HepG2 (cell line): ENCODE results near the gene HLF. TPM values are rescaled to one million over a fixed set of nuclear protein-coding genes. Genes with fewer than 3 reads are reported as not detected.

ENCODE experiments used
- BCL6 ChIP-seq: IDR thresholded peaks from 2 replicates; pipeline ENCODE4 v1.6.1; 2016; ENCODE audit warnings: missing genetic modification reagents, missing compliant biosample characterization
- CENPT ChIP-seq: sonication (generic); formaldehyde crosslinking; IDR thresholded peaks from 2 replicates; pipeline ENCODE4 v1.8.0; 2022; ENCODE audit warnings: low read depth, mild to moderate bottlenecking, moderate library complexity, missing genetic modification reagents
- HHEX ChIP-seq: IDR thresholded peaks from 2 replicates; pipeline ENCODE4 v1.6.1; 2016; ENCODE audit warnings: control low read depth
- HNRNPH1 ChIP-seq: fragments of 200-400 bp; formaldehyde crosslinking; optimal IDR thresholded peaks from 2 replicates; pipeline ENCODE3; 2017; ENCODE audit warnings: mild to moderate bottlenecking, low read depth, low read length
- KDM4B ChIP-seq: sonication (generic); formaldehyde crosslinking; IDR thresholded peaks from 2 replicates; pipeline ENCODE4 v1.4.0; 2020; ENCODE audit warnings: missing genetic modification reagents
- KLF15 ChIP-seq: sonication (generic); formaldehyde crosslinking; IDR thresholded peaks from 2 replicates; pipeline ENCODE4 v1.8.1; 2023; ENCODE audit warnings: borderline replicate concordance, mild to moderate bottlenecking, inconsistent platforms, missing genetic modification reagents, mixed read lengths
- MIER3 ChIP-seq: IDR thresholded peaks from 2 replicates; pipeline ENCODE4 v1.6.1; 2016; ENCODE audit warnings: missing compliant biosample characterization, borderline replicate concordance
- MLLT10 ChIP-seq: sonication (generic); formaldehyde crosslinking; IDR thresholded peaks from 2 replicates; pipeline ENCODE4 v1.4.0; 2020; ENCODE audit warnings: missing genetic modification reagents
- PAWR ChIP-seq: sonication (generic); formaldehyde crosslinking; IDR thresholded peaks from 2 replicates; pipeline ENCODE4 v1.4.0; 2020; ENCODE audit warnings: missing genetic modification reagents, mild to moderate bottlenecking, borderline replicate concordance
- POGZ ChIP-seq: sonication (generic); formaldehyde crosslinking; IDR thresholded peaks from 2 replicates; pipeline ENCODE4 v1.4.0; 2020; ENCODE audit warnings: mild to moderate bottlenecking, missing genetic modification reagents
- SMAD1 ChIP-seq: sonication (generic); formaldehyde crosslinking; IDR thresholded peaks from 2 replicates; pipeline ENCODE4 v1.4.0; 2020; ENCODE audit warnings: missing genetic modification reagents, low read depth, mild to moderate bottlenecking, borderline replicate concordance
- SRF ChIP-seq: IDR thresholded peaks from 2 replicates; pipeline ENCODE4 v1.6.1; 2011; ENCODE audit warnings: mild to moderate bottlenecking, low read depth, low read length, moderate library complexity
- YEATS4 ChIP-seq: sonication (generic); formaldehyde crosslinking; IDR thresholded peaks from 2 replicates; pipeline ENCODE4 v1.4.0; 2020; ENCODE audit warnings: missing genetic modification reagents, borderline replicate concordance
- ZBTB7A ChIP-seq: sonication (generic); formaldehyde crosslinking; IDR thresholded peaks from 2 replicates; pipeline ENCODE4 v1.8.0; 2022; ENCODE audit warnings: mild to moderate bottlenecking, missing genetic modification reagents
- ZNF10 ChIP-seq: sonication (generic); formaldehyde crosslinking; IDR thresholded peaks from 2 replicates; pipeline ENCODE4 v1.4.0; 2020; ENCODE audit warnings: mild to moderate bottlenecking, low read depth, missing genetic modification reagents, borderline replicate concordance
- ZNF12 ChIP-seq: sonication (generic); formaldehyde crosslinking; IDR thresholded peaks from 2 replicates; pipeline ENCODE4 v1.5.0; 2020; ENCODE audit warnings: missing genetic modification reagents
- ZNF550 ChIP-seq: sonication (generic); formaldehyde crosslinking; IDR thresholded peaks from 2 replicates; pipeline ENCODE4 v1.4.0; 2020; ENCODE audit warnings: mild to moderate bottlenecking, missing genetic modification reagents, borderline replicate concordance
- ZNF777 ChIP-seq: sonication (generic); formaldehyde crosslinking; IDR thresholded peaks from 2 replicates; pipeline ENCODE4 v1.4.0; 2020; ENCODE audit warnings: missing genetic modification reagents
- ZNF790 ChIP-seq: sonication (generic); formaldehyde crosslinking; IDR thresholded peaks from 2 replicates; pipeline ENCODE4 v1.8.0; 2022; ENCODE audit warnings: missing genetic modification reagents, mild to moderate bottlenecking, borderline replicate concordance
- polyA plus RNA-seq, 8 experiments: library from polyadenylated mRNA; depleted of rRNA in 3 of 8; stranded (reverse) in 7 of 8; unstranded in 1 of 8; fragments of >200 nt; fragmentation: Illumina TruSeq in 4 of 8; extraction: Trizol in 4 of 8; gene quantifications; 2 replicates each; pipeline versions ENCODE4 v1.2.1 to v1.2.3, GENCODE V29; 2011 to 2016; ENCODE audit warnings: low read depth in 4 of 8, missing spikeins in 1 of 8, mixed read lengths in 1 of 8; ENCODE audit not compliant: insufficient read depth in 1 of 8
- total RNA-seq, 5 experiments: library from RNA; depleted of rRNA; stranded (reverse); fragments of >200 nt; fragmentation: Illumina TruSeq; extraction: Trizol; gene quantifications; 2 replicates each; pipeline ENCODE4 v1.2.3, GENCODE V29; 2016; ENCODE audit warnings: low read depth in 1 of 5
- TF ChIP-seq, protein P1 (sequence below): sonication (generic); formaldehyde crosslinking; conservative IDR thresholded peaks from 2 replicates; pipeline ENCODE4 v1.4.0; 2020; ENCODE audit warnings: mild to moderate bottlenecking, missing genetic modification reagents, moderate library complexity
- TF ChIP-seq, protein P2 (sequence below): sonication (generic); formaldehyde crosslinking; IDR thresholded peaks from 2 replicates; pipeline ENCODE4 v1.4.0; 2020; ENCODE audit warnings: mild to moderate bottlenecking, missing genetic modification reagents
- TF ChIP-seq, protein P3 (sequence below): sonication (generic); formaldehyde crosslinking; IDR thresholded peaks from 2 replicates; pipeline ENCODE4 v1.8.0; 2022; ENCODE audit warnings: mild to moderate bottlenecking, missing genetic modification reagents; ENCODE audit not compliant: insufficient replicate concordance
- TF ChIP-seq, protein P4 (sequence below): sonication (generic); formaldehyde crosslinking; IDR thresholded peaks from 2 replicates; pipeline ENCODE4 v1.5.0; 2020; ENCODE audit warnings: missing genetic modification reagents

The HLF gene
- total and polyA plus RNA-seq, 2 of the 13 experiments (the other 11 are each of a cell fraction or from before 2014, with no cell fraction given): 202 to 346 TPM

DNA sequence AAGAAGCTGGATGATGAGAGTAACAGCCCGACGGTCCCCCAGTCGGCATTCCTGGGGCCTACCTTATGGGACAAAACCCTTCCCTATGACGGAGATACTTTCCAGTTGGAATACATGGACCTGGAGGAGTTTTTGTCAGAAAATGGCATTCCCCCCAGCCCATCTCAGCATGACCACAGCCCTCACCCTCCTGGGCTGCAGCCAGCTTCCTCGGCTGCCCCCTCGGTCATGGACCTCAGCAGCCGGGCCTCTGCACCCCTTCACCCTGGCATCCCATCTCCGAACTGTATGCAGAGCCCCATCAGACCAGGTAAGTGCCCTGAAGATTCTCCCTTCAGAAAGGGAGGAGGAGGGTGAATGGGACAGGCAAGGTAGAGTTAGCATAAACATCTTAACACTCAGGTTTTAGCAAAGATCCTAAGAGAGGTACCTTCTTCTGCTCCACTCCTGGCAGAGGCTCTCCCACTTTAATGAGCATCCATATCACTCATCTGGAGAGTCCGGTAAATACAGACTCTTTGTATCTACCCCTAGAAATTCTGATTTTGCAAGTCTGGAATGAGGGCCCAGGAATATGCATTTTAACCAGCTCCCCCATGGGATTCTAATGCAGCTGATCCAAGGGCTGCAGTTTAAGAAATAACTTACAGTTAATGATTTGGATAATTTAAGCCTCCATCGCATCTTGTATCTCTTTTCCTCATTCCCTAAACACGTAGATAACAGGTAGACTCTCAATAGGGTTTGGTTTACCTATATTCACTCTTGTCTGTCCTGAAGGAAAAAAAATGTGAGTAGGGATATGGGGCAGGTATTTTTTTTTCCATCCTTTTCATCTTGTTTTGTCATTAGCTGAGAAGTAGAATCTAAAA is 3.3 kb downstream of the HLF start (continued):
- TF ChIP-seq, protein P1, sequence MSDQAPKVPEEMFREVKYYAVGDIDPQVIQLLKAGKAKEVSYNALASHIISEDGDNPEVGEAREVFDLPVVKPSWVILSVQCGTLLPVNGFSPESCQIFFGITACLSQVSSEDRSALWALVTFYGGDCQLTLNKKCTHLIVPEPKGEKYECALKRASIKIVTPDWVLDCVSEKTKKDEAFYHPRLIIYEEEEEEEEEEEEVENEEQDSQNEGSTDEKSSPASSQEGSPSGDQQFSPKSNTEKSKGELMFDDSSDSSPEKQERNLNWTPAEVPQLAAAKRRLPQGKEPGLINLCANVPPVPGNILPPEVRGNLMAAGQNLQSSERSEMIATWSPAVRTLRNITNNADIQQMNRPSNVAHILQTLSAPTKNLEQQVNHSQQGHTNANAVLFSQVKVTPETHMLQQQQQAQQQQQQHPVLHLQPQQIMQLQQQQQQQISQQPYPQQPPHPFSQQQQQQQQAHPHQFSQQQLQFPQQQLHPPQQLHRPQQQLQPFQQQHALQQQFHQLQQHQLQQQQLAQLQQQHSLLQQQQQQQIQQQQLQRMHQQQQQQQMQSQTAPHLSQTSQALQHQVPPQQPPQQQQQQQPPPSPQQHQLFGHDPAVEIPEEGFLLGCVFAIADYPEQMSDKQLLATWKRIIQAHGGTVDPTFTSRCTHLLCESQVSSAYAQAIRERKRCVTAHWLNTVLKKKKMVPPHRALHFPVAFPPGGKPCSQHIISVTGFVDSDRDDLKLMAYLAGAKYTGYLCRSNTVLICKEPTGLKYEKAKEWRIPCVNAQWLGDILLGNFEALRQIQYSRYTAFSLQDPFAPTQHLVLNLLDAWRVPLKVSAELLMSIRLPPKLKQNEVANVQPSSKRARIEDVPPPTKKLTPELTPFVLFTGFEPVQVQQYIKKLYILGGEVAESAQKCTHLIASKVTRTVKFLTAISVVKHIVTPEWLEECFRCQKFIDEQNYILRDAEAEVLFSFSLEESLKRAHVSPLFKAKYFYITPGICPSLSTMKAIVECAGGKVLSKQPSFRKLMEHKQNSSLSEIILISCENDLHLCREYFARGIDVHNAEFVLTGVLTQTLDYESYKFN: no peak
- TF ChIP-seq, protein P2, sequence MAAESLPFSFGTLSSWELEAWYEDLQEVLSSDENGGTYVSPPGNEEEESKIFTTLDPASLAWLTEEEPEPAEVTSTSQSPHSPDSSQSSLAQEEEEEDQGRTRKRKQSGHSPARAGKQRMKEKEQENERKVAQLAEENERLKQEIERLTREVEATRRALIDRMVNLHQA: no peak
- TF ChIP-seq MIER3 (CRISPR knock-in tag) (no peak; the same call in 1 of the 2 replicates), BCL6 (CRISPR knock-in tag) (no peak), HNRNPH1 (no peak), YEATS4 (CRISPR knock-in tag) (peak; percentile 76; the same call in 1 of the 2 replicates), SMAD1 (CRISPR knock-in tag) (no peak), ZNF12 (CRISPR knock-in tag) (no peak), ZBTB7A (no peak), SRF (no peak), POGZ (CRISPR knock-in tag) (no peak), ZNF777 (CRISPR knock-in tag) (0 out of 2 replicates have a peak, but pooled peaks have one; percentile 40), KDM4B (CRISPR knock-in tag) (no peak), MLLT10 (CRISPR knock-in tag) (peak; percentile 85), ZNF10 (CRISPR knock-in tag) (no peak), KLF15 (CRISPR knock-in tag) (no peak), HHEX (CRISPR knock-in tag) (no peak), CENPT (CRISPR knock-in tag) (no peak), ZNF790 (no peak), PAWR (no peak), ZNF550 (CRISPR knock-in tag) (0 out of 2 replicates have a peak, but pooled peaks have one; percentile 74)
- TF ChIP-seq, protein P3, sequence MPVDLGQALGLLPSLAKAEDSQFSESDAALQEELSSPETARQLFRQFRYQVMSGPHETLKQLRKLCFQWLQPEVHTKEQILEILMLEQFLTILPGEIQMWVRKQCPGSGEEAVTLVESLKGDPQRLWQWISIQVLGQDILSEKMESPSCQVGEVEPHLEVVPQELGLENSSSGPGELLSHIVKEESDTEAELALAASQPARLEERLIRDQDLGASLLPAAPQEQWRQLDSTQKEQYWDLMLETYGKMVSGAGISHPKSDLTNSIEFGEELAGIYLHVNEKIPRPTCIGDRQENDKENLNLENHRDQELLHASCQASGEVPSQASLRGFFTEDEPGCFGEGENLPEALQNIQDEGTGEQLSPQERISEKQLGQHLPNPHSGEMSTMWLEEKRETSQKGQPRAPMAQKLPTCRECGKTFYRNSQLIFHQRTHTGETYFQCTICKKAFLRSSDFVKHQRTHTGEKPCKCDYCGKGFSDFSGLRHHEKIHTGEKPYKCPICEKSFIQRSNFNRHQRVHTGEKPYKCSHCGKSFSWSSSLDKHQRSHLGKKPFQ (CRISPR knock-in tag): peak; percentile 71
- TF ChIP-seq, protein P4, sequence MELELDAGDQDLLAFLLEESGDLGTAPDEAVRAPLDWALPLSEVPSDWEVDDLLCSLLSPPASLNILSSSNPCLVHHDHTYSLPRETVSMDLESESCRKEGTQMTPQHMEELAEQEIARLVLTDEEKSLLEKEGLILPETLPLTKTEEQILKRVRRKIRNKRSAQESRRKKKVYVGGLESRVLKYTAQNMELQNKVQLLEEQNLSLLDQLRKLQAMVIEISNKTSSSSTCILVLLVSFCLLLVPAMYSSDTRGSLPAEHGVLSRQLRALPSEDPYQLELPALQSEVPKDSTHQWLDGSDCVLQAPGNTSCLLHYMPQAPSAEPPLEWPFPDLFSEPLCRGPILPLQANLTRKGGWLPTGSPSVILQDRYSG: no peak
